ENCODE measurements around the gene CAMK4.

CAMK4 gene

DNA sequence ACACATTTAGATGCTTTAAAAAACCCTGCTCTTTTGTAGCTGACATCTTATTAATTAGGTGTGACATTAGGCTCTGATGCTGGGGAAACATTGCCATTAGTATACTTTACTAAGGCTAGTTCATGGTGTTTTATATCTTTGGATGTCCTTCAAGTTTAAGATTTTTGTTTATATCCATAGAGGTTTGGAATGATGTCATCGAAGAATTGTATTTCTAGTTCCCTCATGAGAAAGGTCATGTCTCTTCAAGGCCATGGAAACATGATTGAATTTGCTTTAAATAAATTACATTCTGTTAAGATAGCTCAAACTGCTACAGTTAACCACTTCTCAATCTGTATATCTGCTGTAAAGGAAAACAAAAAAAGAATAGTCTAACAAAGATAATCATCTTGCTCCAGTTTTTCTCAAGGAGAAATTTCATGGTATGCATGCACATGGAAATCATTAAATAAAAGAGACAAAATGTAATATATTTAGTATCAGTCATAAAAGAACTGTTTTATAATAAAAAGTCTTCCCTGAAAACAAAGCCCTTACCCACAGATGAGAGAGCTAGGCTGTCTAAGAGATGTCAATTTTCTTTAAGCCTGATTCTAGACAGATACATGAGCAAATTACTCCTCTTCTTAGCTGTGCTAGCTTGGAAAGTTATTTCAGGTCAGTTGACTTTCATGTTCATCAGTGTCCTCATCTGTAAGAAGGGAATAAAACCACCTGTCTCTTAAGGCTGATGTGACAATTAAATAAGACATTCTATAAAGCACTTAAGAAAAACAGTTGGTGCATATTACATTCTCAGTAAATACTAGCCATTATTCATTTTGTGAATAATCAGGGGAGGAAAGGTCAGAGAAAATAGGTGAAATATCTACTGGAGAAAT is 313.2 kb downstream of the CAMK4 start:
- no peak for DNase-seq (ENCODE audit: low spot score)
